ENCODE measurements around the gene RNF141. TPM values are rescaled to one million over a fixed set of nuclear protein-coding genes. Genes with fewer than 3 reads are reported as not detected.

RNF141 gene
- polyA plus RNA-seq, 2 donors, result 19.6 to 32.6 TPM

DNA sequence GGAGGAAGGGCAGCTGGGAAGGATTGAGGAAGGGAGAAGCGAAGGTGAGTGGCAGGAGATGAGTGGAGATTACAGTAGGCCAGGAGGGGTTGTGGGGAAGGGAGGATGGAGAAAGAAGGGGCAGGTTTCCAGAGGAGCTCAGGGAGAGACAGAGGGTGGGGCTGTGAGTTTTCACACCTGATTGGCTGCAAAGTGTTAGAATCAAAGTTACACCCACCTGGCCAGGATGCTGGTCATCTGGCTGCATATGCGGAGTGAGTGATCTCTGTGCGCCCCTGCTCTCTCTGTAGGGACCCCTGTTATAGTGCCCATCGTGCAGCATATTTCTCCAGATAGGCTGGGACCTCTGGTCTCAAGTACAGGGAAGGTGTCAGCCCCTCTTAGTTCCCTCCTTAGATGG is 67.6 kb downstream of the RNF141 start:
- WGBS, 2 donors, result 88 to 94% methylated on average over 4 of the region's 4 CpGs
- Histone ChIP-seq H3K36me3 (ENCODE audit: control insufficient read depth in 2 of 2, insufficient read depth in 2 of 2, low read length in 1 of 2) (peaks cover 0 to 1% of the 10 kb centered on the region in 2 donors), H3K4me3 (ENCODE audit: low read depth in 1 of 2, low read length in 2 of 2) (no peak overlapping the region), H3K27me3 (ENCODE audit: control insufficient read depth in 1 of 2, insufficient read depth in 2 of 2, low read length in 2 of 2) (no peaks in the 10 kb centered on the region), H3K27ac (ENCODE audit: low read depth in 2 of 2, low read length in 1 of 2) (no peak overlapping the region), H3K4me1 (ENCODE audit: control insufficient read depth in 2 of 2, insufficient read depth in 2 of 2, low read length in 1 of 2) (no peaks in the 10 kb centered on the region), H3K9me3 (ENCODE audit: control insufficient read depth in 2 of 2, insufficient read depth in 1 of 2, low read depth in 1 of 2, low read length in 1 of 2) (no peaks in the 10 kb centered on the region)

DNA sequence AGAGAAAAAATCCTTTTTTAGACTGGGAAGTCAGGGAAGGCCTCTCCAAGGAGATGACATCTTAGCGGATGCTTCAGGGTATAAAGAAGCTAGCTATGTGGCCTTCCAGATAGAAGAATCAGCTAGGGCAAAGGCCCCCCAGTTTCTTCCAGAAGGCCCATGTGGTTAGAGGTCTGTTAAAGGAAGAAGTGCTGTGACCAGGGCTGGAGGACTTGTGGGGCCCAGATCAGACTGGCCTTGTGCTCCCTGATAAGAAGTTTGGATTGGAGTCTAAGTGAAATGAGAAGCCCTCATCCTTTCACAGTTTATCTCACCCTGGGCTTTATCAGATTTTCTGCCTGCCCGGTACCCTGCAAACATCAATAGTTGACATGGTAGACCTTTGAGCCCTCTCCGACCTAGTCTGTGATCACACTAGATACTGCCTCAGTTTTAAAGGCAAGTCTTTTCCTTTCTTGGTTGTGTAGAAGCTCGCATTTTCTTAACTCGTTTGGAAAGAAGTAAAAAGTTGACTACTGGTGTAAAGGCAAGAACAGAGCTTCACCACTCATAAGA is 78.2 kb downstream of the RNF141 start:
- Histone ChIP-seq H3K4me3 (ENCODE audit: low read depth in 1 of 2, low read length in 2 of 2) (no peak overlapping the region), H3K4me1 (ENCODE audit: control insufficient read depth in 2 of 2, insufficient read depth in 2 of 2, low read length in 1 of 2) (peaks cover 0 to 2% of the 10 kb centered on the region in 2 donors), H3K9me3 (ENCODE audit: control insufficient read depth in 2 of 2, insufficient read depth in 1 of 2, low read depth in 1 of 2, low read length in 1 of 2) (no peaks in the 10 kb centered on the region), H3K36me3 (ENCODE audit: control insufficient read depth in 2 of 2, insufficient read depth in 2 of 2, low read length in 1 of 2) (peaks cover 6 to 18% of the 10 kb centered on the region in 2 donors), H3K27me3 (ENCODE audit: control insufficient read depth in 1 of 2, insufficient read depth in 2 of 2, low read length in 2 of 2) (no peaks in the 10 kb centered on the region), H3K27ac (ENCODE audit: low read depth in 2 of 2, low read length in 1 of 2) (no peak overlapping the region)
- 88 to 94% methylated on average over 5 of the region's 5 CpGs for WGBS, 2 donors

Other genes starting within 250 kb of the RNF141 start
- 10 to 100 TPM in 1 of 2 donors, 1 to 10 TPM in 1; 8.5 to 12.1 TPM for gene SBF2, start 247.0 kb downstream of the RNF141 start, polyA plus RNA-seq
- 10 to 100 TPM; 33.9 to 52.1 TPM for gene ADM, start 236.1 kb downstream of the RNF141 start, polyA plus RNA-seq
- 10 to 100 TPM in 1 of 2 donors, 1 to 10 TPM in 1; 4.3 to 11.9 TPM for gene AMPD3, start 85.9 kb downstream of the RNF141 start, polyA plus RNA-seq
- 1 to 10 TPM; 4.1 to 6.2 TPM for gene LYVE1, start 27.5 kb upstream of the RNF141 start, polyA plus RNA-seq
- gene IRAG1, start 152.6 kb upstream of the RNF141 start, polyA plus RNA-seq, result 1 to 10 TPM; 5.7 to 8.6 TPM
- gene CTR9, start 210.1 kb upstream of the RNF141 start, polyA plus RNA-seq, result 10 to 100 TPM; 11.1 to 15.9 TPM

Data from esophagus (tissue), 2 donors.